Mesenteric fat pad (tissue), 1 donor: ENCODE measurements around the gene PHKG1. TPM values are rescaled to one million over a fixed set of nuclear protein-coding genes. Genes with fewer than 3 reads are reported as not detected.
A peak's percentile ranks its signal among the peaks of the same experiment; 100 is the strongest.
"Not testable (repeated sequence)": the region's sequence is repeated elsewhere in the genome, so short reads cannot be mapped to it uniquely, and the experiment has no call there.

Experiments used
- DNase-seq: peaks from one replicate; pipeline ENCODE4 v3.0.0-alpha.2; 2020; ENCODE audit warnings: low spot score
- total RNA-seq: library from RNA; stranded (reverse); fragmentation: NEBNext Ultra II Directional; extraction: Animal tissue kit (Norgen Biotek cat#: 25700); gene quantifications from one replicate; pipeline ENCODE4 v1.2.1, GENCODE V29; 2021
- donor health status: DM: yes; HTN: yes; CAD: no.

PHKG1 gene
- total RNA-seq, 1 donor from 2014 or later = 2.8 TPM

DNA sequence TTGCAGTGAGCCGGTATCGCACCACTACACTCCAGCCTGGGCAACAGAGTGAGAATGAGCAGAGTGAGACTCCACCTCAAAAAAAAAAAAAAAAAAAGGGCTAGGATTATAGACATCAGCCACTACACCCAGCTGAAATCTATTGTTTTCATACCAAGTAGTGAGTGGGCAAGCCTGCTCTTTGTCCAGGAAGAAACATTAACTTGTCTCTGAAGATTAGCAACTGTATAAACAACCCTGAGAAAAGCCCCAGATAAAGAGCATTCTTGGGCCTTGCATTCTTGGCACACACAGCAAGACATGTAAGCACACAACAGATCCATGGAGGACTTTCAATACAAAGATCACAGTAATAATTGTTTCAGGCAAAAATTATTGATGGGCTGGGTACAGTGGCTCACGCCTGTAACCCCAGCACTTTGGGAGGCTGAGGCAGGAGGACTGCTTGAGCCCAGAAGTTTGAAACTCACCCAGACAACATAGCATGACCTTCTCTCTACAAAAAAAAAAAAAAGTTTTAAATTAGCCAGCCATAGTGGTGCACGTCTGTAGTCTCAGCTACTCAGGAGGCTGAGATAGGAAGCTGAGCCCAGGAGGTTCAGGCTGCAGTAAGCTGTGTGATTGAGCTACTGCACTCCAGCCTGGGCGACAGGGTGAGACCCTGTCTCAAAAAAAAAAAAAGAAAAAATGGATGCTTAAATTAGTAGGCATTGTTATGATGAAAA is 45.9 kb downstream of the PHKG1 start:
- no peak for DNase-seq

GRCh38 chr7:56045758-56046157 is 47.0 kb downstream of the PHKG1 start:
- not testable (repeated sequence) for DNase-seq

DNA sequence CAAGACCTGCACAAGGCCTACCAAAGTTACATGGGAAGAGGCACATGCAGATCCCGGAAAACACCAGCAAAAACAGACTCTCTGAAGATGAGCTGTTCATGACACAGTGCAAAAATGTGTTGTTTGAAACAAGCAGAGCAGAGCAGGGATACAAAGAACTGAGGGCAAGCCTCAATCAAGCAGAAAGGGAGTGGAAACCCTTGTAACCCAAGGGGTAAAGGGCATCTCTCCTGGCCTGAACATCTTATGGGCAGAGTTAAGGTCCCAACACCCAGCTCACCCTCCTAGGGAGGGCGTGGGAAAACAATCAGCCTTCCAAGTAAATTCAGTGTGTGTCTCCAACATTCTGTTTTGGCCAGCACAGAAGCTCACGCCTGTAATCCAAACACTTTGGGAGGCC is 52.0 kb downstream of the PHKG1 start:
- DNase-seq = peak; percentile 9

- DNase-seq = no peak
These were observed 58.9 kb downstream of the PHKG1 start for GRCh38 chr7:56033671-56034432.

GRCh38 chr7:56032578-56032977 is 60.2 kb downstream of the PHKG1 start:
- not testable (repeated sequence) for DNase-seq

GRCh38 chr7:56031556-56031955 is 61.2 kb downstream of the PHKG1 start:
- not testable (repeated sequence) for DNase-seq

DNA sequence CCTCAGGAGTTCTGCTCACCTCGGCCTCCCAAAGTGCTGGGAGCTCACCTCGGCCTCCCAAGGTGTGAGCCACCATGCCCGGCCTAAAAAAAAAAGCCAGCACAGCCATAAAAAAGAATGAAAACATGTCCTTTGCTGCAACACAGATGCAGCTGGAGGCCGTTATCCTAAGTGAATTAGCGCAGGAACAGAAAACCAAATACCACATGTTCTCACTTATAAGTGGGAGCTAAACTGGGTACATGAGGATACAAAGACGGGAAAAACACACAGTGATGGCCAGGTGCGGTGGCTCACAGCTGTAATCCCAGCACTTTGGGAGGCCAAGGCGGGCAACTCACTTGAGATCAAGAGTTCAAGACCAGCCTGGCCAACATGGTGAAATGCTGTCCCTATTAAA is 62.4 kb downstream of the PHKG1 start:
- DNase-seq = no peak

Other genes starting within 250 kb of the PHKG1 start
- gene SEPTIN14, start 230.2 kb downstream of the PHKG1 start, total RNA-seq = not detected
- 1.2 TPM for gene ZNF713, start 205.5 kb downstream of the PHKG1 start, total RNA-seq
- gene MRPS17, start 141.1 kb downstream of the PHKG1 start, total RNA-seq = 13.6 TPM
- gene NIPSNAP2, start 128.4 kb downstream of the PHKG1 start, total RNA-seq = 56.7 TPM
- 7.5 TPM for gene PSPH, start 41.5 kb downstream of the PHKG1 start, total RNA-seq
- 99.8 TPM for gene CCT6A, start 41.2 kb downstream of the PHKG1 start, total RNA-seq
- gene SUMF2, start 28.7 kb downstream of the PHKG1 start, total RNA-seq = 106 TPM
- 249 TPM for gene CHCHD2, start 13.5 kb upstream of the PHKG1 start, total RNA-seq
- not detected for gene NUPR2, start 23.5 kb upstream of the PHKG1 start, total RNA-seq